ENCODE measurements around the gene BCORL1.

BCORL1 gene

DNA sequence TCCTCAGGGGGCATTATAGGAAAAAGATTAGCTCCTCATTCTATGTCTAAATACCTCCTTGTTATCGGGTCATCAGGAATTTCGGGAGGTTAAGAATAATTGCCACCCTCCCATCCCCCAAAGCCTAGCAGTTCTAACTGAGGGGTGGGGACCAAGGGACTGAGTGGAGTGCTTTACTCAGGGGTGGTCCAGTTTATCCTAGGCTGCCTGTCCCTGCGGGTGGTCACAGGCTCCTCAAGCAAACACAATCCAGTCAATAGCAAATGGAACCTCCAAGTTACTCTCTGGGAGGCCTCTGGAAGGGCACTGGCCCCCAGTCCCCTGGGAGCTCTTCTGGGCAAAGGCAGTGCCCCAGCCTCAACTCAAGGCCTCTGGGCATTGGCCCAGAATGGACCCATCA is 121.2 kb downstream of the BCORL1 start:
- DNase-seq, result no peak

DNA sequence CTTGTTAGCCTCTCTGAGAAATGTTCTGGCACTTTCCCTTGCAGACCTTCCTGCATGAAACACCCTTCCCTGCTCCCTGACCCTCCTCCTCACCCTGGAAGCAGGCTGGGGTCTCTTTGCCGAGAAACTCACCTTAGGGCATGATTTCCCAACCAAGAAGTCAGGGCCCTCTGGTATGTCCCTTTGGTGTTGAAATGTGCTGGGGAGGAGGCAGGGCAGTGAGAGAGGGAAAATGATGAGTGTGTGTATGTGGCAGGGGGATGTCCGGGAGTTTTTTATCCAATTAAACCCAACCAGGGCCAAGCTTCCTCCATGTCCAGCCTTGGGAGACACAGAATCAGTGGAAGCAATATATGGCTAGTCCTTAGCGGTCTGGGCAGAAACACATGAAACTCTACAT is 122.8 kb downstream of the BCORL1 start:
- DNase-seq, result no peak

DNA sequence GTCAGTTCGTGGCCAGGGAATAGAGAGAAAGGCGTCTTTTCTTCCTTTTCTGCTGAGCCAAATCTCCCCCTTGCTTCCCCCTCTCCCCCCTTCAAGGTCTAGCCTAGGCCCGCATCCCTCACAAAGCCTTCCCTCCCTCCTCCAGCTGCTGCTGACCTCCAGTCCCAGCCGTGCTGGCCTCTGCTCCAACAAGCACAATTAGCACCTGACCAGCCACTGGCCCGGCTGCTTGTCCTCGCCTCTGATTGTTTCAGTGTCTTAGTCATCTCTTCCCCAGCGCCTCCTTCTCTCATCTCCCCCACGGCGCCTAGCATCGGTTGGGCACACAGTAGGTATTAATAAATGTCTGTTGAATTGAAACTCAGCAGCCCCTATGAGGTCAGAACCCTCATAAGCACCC is 123.6 kb downstream of the BCORL1 start:
- no peak for DNase-seq

Data from NCI-H1930 (cell line).